ENCODE measurements around the gene TCTN2.

Gene TCTN2

DNA sequence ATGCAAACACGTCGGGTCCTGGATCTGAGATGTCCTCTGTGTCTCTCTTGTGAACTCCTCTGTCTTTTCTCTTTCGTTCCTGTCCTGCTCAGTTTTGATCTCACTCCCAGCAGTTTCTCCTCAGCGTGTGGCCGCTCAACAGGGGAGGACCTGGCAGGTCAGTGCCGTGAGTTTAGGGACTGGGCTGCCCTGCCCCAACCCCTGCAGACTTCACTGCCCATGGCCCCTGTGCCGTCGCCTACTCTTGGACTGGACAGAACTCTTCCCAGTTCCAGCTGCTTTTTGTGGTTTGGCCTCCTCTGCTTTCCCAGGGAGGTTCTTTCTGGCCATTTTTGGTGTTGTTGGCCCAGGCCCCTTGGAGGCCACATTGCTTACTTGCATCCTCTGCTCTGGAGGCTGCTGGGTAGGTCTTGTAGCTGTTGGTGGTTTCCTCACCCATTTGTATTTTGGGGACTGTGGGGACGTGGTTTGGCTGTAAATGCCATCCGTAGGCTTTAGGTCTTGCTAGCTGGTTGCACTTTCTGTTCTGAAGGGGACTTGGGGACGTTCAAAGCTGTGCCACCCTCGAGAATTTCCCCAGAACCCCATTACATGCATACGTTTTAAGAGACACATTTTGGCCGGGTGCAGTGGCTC lies 71.1 kb downstream of the TCTN2 start:
- DNase-seq (ENCODE audit: low spot score) = no peak

DNA sequence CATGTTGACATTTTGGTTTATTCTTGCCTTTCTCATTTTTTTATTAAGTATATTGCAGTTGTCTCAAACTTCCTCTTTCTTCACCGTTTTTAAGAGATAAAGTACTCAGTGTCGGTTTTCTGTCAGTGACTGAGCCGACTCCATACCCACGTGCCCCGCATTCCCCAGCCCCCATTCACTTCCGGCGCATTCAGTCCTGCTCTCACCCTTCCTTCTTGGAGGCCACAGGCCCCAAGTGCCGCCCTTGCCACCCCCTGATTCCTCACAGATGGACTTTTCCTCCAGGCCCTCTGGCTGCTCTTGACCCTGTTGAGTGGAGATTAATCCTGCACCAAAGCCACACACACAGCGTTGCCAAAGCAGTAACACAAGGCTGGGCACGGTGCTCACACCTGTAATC lies 72.1 kb downstream of the TCTN2 start:
- no peak for DNase-seq (ENCODE audit: low spot score)

DNA sequence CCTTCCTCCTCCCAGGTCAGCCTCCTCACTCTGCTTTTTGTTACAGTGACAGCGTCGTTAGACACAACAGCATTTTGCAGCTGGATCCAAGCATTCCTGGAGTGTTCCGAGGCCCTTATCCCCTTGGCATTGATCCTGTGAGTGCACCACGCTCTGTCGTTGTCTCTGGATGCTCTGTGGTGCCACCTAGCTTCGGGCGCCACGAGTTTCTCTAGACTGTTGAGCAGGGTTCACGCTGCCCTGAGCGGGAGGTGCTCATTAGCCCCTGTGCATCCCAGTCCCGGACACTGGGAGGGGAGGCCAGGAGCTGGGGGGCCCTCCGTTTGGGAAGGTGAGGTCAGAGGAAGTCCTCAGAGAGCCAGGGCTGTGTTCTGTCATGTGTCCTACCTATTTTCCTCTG lies 73.9 kb downstream of the TCTN2 start:
- no peak for DNase-seq (ENCODE audit: low spot score)

DNA sequence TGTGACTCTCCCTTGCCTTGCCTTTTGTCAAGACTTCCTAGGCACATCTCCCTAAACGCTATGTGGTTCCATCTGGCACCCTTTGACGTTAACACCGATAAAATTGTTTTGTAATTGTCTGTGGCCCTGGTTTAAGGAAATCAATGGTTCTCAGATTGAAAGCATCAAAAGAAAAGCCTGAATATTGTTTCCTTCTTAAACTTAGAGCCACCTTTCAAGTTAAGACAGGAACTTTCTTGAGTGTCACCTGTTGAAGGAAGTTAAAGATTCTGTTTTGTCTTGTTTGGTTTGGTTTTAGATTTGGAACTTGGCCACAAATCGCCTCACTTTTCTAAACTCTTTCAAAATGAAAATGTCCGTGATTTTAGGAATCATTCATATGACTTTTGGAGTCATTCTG lies 76.4 kb downstream of the TCTN2 start:
- no peak for DNase-seq (ENCODE audit: low spot score)

DNA sequence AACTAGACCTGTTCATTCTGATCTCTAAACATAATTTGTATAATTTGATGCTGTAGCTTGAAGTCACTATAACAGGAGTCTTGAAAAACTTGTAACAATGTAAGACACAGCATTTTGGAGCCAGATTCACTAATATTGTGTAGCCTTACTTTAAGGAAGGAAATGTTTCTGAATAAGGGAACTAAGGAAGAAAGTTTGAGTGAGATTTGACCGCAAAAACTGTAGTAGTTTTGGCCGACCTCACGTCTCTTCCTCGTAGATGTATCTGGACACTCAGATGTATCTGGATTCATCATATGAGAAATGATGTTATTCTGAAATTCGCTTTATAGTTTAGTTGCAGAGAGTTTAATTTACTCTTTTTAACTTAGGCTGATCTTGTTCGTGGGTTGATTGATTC lies 77.2 kb downstream of the TCTN2 start:
- no peak for DNase-seq (ENCODE audit: low spot score)

DNA sequence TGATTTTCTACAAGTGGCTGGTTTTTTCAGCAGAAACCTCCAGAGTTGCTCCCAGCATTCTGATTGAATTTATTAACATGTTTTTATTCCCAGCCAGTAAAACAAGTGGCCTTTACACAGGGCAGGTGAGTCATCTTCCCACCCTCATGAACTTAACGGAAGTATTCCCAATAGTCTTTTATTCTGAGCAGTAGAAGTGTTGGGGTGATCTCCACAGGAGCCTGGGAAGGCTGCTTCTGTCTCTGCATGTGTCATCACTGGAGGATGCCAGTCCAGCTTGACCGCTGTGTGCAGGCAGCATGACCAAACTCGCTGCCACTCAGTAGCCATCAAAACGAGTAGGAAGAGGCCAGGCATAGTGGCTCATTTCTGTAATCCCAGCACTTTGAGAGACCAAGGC lies 77.7 kb downstream of the TCTN2 start:
- DNase-seq (ENCODE audit: low spot score) = no peak

DNA sequence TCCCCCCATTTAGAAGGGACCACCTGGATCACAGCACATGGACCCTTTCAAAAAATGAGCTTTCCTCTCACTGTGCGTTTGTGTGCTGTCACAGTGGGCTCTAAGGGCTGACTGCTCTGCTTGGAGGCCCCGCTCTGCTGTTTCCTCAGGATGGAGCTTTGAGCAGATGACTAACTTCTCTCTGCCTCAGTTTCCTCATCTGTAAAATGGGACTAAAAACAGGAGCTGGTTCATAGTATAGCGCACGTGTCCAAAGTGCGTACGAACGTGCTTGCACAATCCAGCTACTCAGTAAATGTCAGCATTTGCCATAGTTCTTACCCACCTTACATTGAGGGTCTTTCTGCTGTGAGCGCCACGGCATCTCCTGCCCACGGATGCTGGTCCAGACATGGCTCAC lies 78.4 kb downstream of the TCTN2 start:
- DNase-seq (ENCODE audit: low spot score) = no peak

DNA sequence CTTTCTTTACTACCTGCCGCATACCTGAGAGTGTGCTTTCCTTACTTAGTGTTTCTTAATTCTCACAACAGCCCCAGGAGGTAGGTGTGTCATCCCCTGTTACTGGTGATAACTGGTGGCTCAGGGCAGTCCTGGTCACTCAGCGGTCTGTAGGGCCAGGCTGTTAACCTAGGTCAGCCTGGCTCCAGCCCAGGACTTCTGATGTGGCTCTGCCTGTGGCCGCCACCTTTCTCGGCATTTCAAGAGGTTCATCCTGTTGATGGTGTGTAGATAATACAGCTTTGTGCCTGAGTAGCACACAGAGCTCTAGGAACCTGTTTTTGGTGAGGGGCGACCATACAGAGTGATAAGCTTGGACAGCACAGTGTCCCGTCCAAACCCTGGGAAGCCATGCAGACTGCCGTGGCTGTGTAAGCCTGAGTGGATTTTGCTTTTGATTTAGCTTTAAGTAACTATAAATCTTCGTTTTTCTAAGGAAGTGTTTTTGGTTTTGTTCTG lies 79.3 kb downstream of the TCTN2 start:
- no peak for DNase-seq (ENCODE audit: low spot score)

DNA sequence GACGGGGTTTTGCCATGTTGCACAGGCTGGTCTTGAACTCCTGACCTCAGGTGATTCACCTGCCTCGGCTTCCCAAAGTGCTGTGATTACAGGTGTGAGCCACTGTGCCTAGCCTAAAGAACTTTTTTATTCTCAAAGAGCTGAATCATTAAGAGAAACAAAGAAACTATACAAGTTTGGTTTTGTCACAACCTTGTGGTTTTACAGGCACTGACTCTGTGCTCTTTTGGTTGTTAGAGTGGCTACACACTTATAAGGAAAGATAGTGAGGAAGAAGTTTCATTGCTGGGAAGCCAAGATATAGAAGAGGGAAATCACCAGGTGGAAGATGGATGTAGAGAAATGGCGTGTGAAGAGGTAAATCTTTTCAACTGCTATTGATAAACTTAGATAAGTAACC lies 81.1 kb downstream of the TCTN2 start:
- no peak for DNase-seq (ENCODE audit: low spot score)

DNA sequence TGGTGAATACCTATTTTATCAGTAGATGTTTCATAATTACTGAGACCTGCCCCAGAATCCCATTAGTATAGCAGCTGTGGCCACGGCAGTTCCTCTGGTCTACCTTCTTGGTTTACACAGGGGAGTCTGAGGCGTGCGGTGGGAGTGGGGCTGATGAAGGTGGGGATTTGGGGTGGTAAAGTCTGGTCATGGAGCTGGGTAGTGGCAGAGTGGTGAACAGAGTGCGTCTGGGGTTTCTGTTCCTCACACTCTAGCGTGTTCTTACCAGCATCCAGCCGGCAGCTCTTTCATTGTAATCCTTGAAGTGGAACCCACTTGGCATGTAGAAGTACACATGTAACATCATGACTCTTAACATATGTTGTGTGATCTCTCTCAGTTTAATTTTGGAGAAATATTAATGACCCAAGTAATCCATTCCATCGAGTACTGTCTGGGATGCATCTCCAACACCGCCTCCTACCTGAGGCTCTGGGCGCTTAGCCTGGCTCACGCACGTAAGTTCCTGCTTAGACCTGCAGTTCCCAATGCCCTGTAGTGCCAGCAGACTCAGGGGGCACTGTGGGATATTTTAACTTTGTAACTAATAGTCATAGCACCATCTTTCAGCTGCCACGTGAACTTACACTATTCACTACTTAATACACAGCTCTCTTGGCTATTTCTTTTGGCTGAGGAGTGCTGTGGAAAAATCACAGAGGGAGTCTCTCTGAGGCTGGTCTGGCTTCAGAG lies 83.3 kb downstream of the TCTN2 start:
- no peak for DNase-seq (ENCODE audit: low spot score)

DNA sequence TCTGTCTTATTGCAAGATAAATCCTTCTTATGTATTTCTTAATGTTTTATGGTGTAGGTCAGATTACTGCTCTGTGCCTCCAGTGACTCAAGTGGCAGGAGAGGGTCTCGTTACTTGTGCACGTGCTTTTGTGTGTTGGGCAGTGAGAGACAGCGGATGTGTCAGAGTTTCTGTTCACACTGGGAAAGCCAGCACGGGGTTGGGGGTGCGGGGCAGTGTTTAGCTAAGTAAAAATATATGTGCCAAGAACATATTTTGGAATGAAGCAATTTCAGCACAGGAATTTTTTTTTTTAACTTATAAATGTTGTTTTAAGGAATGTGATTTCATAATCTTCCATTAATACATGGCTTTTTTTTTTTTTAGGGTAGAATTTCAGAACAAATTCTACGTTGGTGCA lies 86.6 kb downstream of the TCTN2 start:
- no peak for DNase-seq (ENCODE audit: low spot score)
